GM21723 (cell line): Measurements from ENCODE around the gene WDR35.
A peak's percentile ranks its signal among the peaks of the same experiment; 100 is the strongest.
"Not testable (repeated sequence)": the region's sequence is repeated elsewhere in the genome, so short reads cannot be mapped to it uniquely, and the experiment has no call there.

Experiments used
- ATAC-seq: cut with Tn5 transposase; IDR thresholded peaks from one replicate; pipeline ENCODE4 v1.9.1; 2021; ENCODE audit warnings: mild to moderate bottlenecking, moderate library complexity; ENCODE audit not compliant: unreplicated experiment

The WDR35 gene

GRCh38 chr2:19897623-19898245 lies 92.2 kb downstream of the WDR35 start:
- no peak for ATAC-seq

GRCh38 chr2:19895535-19895934 lies 94.4 kb downstream of the WDR35 start:
- ATAC-seq: no peak

- peak; percentile 28 for ATAC-seq
These were observed 95.6 kb downstream of the WDR35 start for GRCh38 chr2:19894134-19894792.

- ATAC-seq: peak; percentile 80
These were observed 96.3 kb downstream of the WDR35 start for GRCh38 chr2:19893520-19894133.

- not testable (repeated sequence) for ATAC-seq
These were observed 97.9 kb downstream of the WDR35 start for GRCh38 chr2:19891971-19892370.

GRCh38 chr2:19890104-19890503 lies 99.8 kb downstream of the WDR35 start:
- ATAC-seq: no peak

GRCh38 chr2:19888831-19889230 lies 101.1 kb downstream of the WDR35 start:
- no peak for ATAC-seq

GRCh38 chr2:19887510-19887909 lies 102.4 kb downstream of the WDR35 start:
- ATAC-seq: no peak

- no peak for ATAC-seq
These were observed 103.6 kb downstream of the WDR35 start for GRCh38 chr2:19886261-19886660.

- no peak for ATAC-seq
These were observed 104.1 kb downstream of the WDR35 start for GRCh38 chr2:19885791-19886190.

GRCh38 chr2:19883971-19884720 lies 105.8 kb downstream of the WDR35 start:
- no peak for ATAC-seq

GRCh38 chr2:19883486-19883885 lies 106.4 kb downstream of the WDR35 start:
- ATAC-seq: no peak

GRCh38 chr2:19882286-19882685 lies 107.6 kb downstream of the WDR35 start:
- no peak for ATAC-seq

- ATAC-seq: no peak
These were observed 108.0 kb downstream of the WDR35 start for GRCh38 chr2:19881908-19882265.

- ATAC-seq: no peak
These were observed 108.5 kb downstream of the WDR35 start for GRCh38 chr2:19881221-19881907.

- not testable (repeated sequence) for ATAC-seq
These were observed 109.7 kb downstream of the WDR35 start for GRCh38 chr2:19880191-19880590.

- no peak for ATAC-seq
These were observed 110.8 kb downstream of the WDR35 start for GRCh38 chr2:19879120-19879519.

- no peak for ATAC-seq
These were observed 111.4 kb downstream of the WDR35 start for GRCh38 chr2:19878268-19879046.

- no peak for ATAC-seq
These were observed 113.2 kb downstream of the WDR35 start for GRCh38 chr2:19876751-19877150.

GRCh38 chr2:19875280-19875679 lies 114.6 kb downstream of the WDR35 start:
- ATAC-seq: no peak
